Measurements from ENCODE around the gene KRT82.

The KRT82 gene

DNA sequence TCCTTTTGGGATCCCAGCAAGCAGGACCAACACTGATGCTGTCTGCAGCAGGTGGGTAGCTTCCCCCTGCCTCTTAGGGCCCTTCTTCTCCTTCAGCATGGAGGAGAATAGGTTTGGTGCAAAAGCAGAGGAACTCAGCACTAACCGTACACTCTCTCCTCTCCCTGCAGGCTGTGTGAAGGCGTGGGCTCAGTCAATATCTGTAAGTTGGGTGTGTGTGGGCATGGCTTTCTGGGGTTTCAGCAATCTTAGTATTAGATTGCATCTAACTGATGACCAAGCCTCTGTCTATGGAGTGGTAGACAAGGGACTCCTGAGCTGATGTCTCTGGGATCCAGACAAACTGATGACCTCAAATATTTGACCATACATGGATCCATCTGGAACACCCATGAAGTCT lies 53.2 kb downstream of the KRT82 start:
- Histone ChIP-seq H3K14ac (ENCODE audit: low read length) (no peak overlapping the region), H2BK12ac (ENCODE audit: low read length) (no peak overlapping the region), H2AFZ (ENCODE audit: insufficient read depth, low read length, poor library complexity) (no peak overlapping the region), H3K4me1 (ENCODE audit: control insufficient read depth in 1 of 2, insufficient read depth in 2 of 2, low read length in 2 of 2) (no peaks in the 10 kb centered on the region), H2AK5ac (ENCODE audit: low read length) (no peak overlapping the region), H3K9ac (ENCODE audit: low read length) (no peak overlapping the region), H3K4ac (ENCODE audit: low read depth, low read length) (no peak overlapping the region), H3K23ac (ENCODE audit: low read length) (no peak overlapping the region), H3K27me3 (ENCODE audit: insufficient read depth, low read length) (no peaks in the 10 kb centered on the region), H3K79me2 (ENCODE audit: control insufficient read depth, insufficient read depth, low read length, poor library complexity) (no peaks in the 10 kb centered on the region), H3K36me3 (ENCODE audit: control insufficient read depth in 1 of 2, insufficient read depth in 2 of 2, low read length in 2 of 2) (no peaks in the 10 kb centered on the region), H4K91ac (ENCODE audit: low read depth, low read length) (no peak overlapping the region), H4K12ac (ENCODE audit: low read depth, low read length) (no peak overlapping the region), H3K4me2 (ENCODE audit: low read length) (no peak overlapping the region), H3K18ac (ENCODE audit: low read length) (no peak overlapping the region), H4K8ac (ENCODE audit: low read depth, low read length) (no peak overlapping the region), H3K27ac (ENCODE audit: low read depth, low read length) (no peak overlapping the region), H2BK5ac (ENCODE audit: low read depth, low read length, poor library complexity) (no peak overlapping the region), H3K79me1 (ENCODE audit: low read length) (no peaks in the 10 kb centered on the region), H2BK120ac (ENCODE audit: insufficient read depth, low read length, poor library complexity) (no peak overlapping the region), H3K4me3 (ENCODE audit: low read depth, low read length) (no peak overlapping the region), H3K9me3 (ENCODE audit: insufficient read depth, low read depth, low read length) (peaks cover 4% of the 10 kb centered on the region)
- WGBS (ENCODE audit: extremely low coverage, insufficient coverage, insufficient read length): no CpG with 5 or more reads among the region's 2 CpGs
- no peak for DNase-seq

- no peak for DNase-seq
- H4K91ac ChIP-seq (ENCODE audit: low read depth, low read length): no peak overlapping the region
- H3K18ac ChIP-seq (ENCODE audit: low read length): no peak overlapping the region
- H3K36me3 ChIP-seq (ENCODE audit: control insufficient read depth in 1 of 2, insufficient read depth in 2 of 2, low read length in 2 of 2): no peaks in the 10 kb centered on the region
- no peaks in the 10 kb centered on the region for H3K79me1 ChIP-seq (ENCODE audit: low read length)
- no peak overlapping the region for H3K27ac ChIP-seq (ENCODE audit: low read depth, low read length)
- no peaks in the 10 kb centered on the region for H3K79me2 ChIP-seq (ENCODE audit: control insufficient read depth, insufficient read depth, low read length, poor library complexity)
- H2BK5ac ChIP-seq (ENCODE audit: low read depth, low read length, poor library complexity): no peak overlapping the region
- no peak overlapping the region for H3K14ac ChIP-seq (ENCODE audit: low read length)
- H3K4ac ChIP-seq (ENCODE audit: low read depth, low read length): no peak overlapping the region
- no peak overlapping the region for H3K4me2 ChIP-seq (ENCODE audit: low read length)
- no peak overlapping the region for H2BK120ac ChIP-seq (ENCODE audit: insufficient read depth, low read length, poor library complexity)
- no peak overlapping the region for H2AFZ ChIP-seq (ENCODE audit: insufficient read depth, low read length, poor library complexity)
- no peak overlapping the region for H2BK12ac ChIP-seq (ENCODE audit: low read length)
- H4K12ac ChIP-seq (ENCODE audit: low read depth, low read length): no peak overlapping the region
- H3K9ac ChIP-seq (ENCODE audit: low read length): no peak overlapping the region
- WGBS (ENCODE audit: extremely low coverage, insufficient coverage, insufficient read length): no CpG with 5 or more reads among the region's 9 CpGs
- H2AK5ac ChIP-seq (ENCODE audit: low read length): no peak overlapping the region
- H3K23ac ChIP-seq (ENCODE audit: low read length): no peak overlapping the region
- no peaks in the 10 kb centered on the region for H3K27me3 ChIP-seq (ENCODE audit: insufficient read depth, low read length)
- H3K9me3 ChIP-seq (ENCODE audit: insufficient read depth, low read depth, low read length): peaks cover 4% of the 10 kb centered on the region
- peaks cover 6% of the 10 kb centered on the region in 2 experiments for H3K4me1 ChIP-seq (ENCODE audit: control insufficient read depth in 1 of 2, insufficient read depth in 2 of 2, low read length in 2 of 2)
- no peak overlapping the region for H4K8ac ChIP-seq (ENCODE audit: low read depth, low read length)
- no peak overlapping the region for H3K4me3 ChIP-seq (ENCODE audit: low read depth, low read length)
Observed at GRCh38 chr12:52351196-52352059, 54.7 kb downstream of the KRT82 start.

DNA sequence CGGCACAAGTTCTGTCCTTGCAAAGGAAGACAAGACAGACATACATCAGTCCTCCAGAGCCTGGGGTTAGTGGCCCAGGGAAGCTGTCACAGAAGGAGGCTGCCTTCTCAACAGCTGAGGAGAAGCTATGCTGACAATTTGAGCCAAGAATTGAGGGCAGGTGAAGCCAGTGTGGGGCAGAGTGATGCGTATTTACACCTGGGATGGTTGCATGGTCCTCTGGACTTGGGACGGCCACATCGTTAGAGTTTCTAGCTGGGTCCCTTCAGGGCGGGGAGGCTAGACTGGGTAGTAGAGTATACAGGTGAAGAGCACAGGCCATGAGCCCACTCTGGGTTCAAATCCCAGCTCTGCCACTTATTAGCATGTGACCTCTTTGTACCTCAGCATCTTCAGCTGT lies 55.3 kb downstream of the KRT82 start:
- Histone ChIP-seq H4K12ac (ENCODE audit: low read depth, low read length) (no peak overlapping the region), H2BK12ac (ENCODE audit: low read length) (no peak overlapping the region), H3K36me3 (ENCODE audit: control insufficient read depth in 1 of 2, insufficient read depth in 2 of 2, low read length in 2 of 2) (no peaks in the 10 kb centered on the region), H3K4ac (ENCODE audit: low read depth, low read length) (no peak overlapping the region), H2AK5ac (ENCODE audit: low read length) (no peak overlapping the region), H3K4me2 (ENCODE audit: low read length) (no peak overlapping the region), H3K9me3 (ENCODE audit: insufficient read depth, low read depth, low read length) (peaks cover 4% of the 10 kb centered on the region), H3K27me3 (ENCODE audit: insufficient read depth, low read length) (no peaks in the 10 kb centered on the region), H2AFZ (ENCODE audit: insufficient read depth, low read length, poor library complexity) (no peak overlapping the region), H3K79me1 (ENCODE audit: low read length) (no peaks in the 10 kb centered on the region), H3K79me2 (ENCODE audit: control insufficient read depth, insufficient read depth, low read length, poor library complexity) (no peaks in the 10 kb centered on the region), H3K23ac (ENCODE audit: low read length) (no peak overlapping the region), H3K27ac (ENCODE audit: low read depth, low read length) (no peak overlapping the region), H2BK120ac (ENCODE audit: insufficient read depth, low read length, poor library complexity) (no peak overlapping the region), H4K91ac (ENCODE audit: low read depth, low read length) (no peak overlapping the region), H3K9ac (ENCODE audit: low read length) (no peak overlapping the region), H3K18ac (ENCODE audit: low read length) (no peak overlapping the region), H4K8ac (ENCODE audit: low read depth, low read length) (no peak overlapping the region), H3K4me3 (ENCODE audit: low read depth, low read length) (no peak overlapping the region), H3K4me1 (ENCODE audit: control insufficient read depth in 1 of 2, insufficient read depth in 2 of 2, low read length in 2 of 2) (peaks cover 10 to 11% of the 10 kb centered on the region in 2 experiments), H3K14ac (ENCODE audit: low read length) (no peak overlapping the region), H2BK5ac (ENCODE audit: low read depth, low read length, poor library complexity) (no peak overlapping the region)
- WGBS (ENCODE audit: extremely low coverage, insufficient coverage, insufficient read length): no CpG with 5 or more reads among the region's 5 CpGs
- no peak for DNase-seq

- Histone ChIP-seq H3K36me3 (ENCODE audit: control insufficient read depth in 1 of 2, insufficient read depth in 2 of 2, low read length in 2 of 2) (no peaks in the 10 kb centered on the region), H2AK5ac (ENCODE audit: low read length) (no peak overlapping the region), H3K79me1 (ENCODE audit: low read length) (no peaks in the 10 kb centered on the region), H3K4me1 (ENCODE audit: control insufficient read depth in 1 of 2, insufficient read depth in 2 of 2, low read length in 2 of 2) (peaks cover 10 to 11% of the 10 kb centered on the region in 2 experiments), H2AFZ (ENCODE audit: insufficient read depth, low read length, poor library complexity) (no peak overlapping the region), H2BK120ac (ENCODE audit: insufficient read depth, low read length, poor library complexity) (no peak overlapping the region), H2BK5ac (ENCODE audit: low read depth, low read length, poor library complexity) (no peak overlapping the region), H3K9ac (ENCODE audit: low read length) (no peak overlapping the region), H3K18ac (ENCODE audit: low read length) (no peak overlapping the region), H3K4me2 (ENCODE audit: low read length) (no peak overlapping the region), H2BK12ac (ENCODE audit: low read length) (no peak overlapping the region), H3K27ac (ENCODE audit: low read depth, low read length) (no peak overlapping the region), H3K4me3 (ENCODE audit: low read depth, low read length) (no peak overlapping the region), H4K8ac (ENCODE audit: low read depth, low read length) (no peak overlapping the region), H3K23ac (ENCODE audit: low read length) (no peak overlapping the region), H4K12ac (ENCODE audit: low read depth, low read length) (no peak overlapping the region), H3K9me3 (ENCODE audit: insufficient read depth, low read depth, low read length) (peaks cover 4% of the 10 kb centered on the region), H3K14ac (ENCODE audit: low read length) (no peak overlapping the region), H3K27me3 (ENCODE audit: insufficient read depth, low read length) (no peaks in the 10 kb centered on the region), H3K79me2 (ENCODE audit: control insufficient read depth, insufficient read depth, low read length, poor library complexity) (no peaks in the 10 kb centered on the region), H4K91ac (ENCODE audit: low read depth, low read length) (no peak overlapping the region), H3K4ac (ENCODE audit: low read depth, low read length) (no peak overlapping the region)
- no peak for DNase-seq
- WGBS (ENCODE audit: extremely low coverage, insufficient coverage, insufficient read length): no CpG with 5 or more reads among the region's 8 CpGs
Observed at GRCh38 chr12:52350021-52350620, 56.0 kb downstream of the KRT82 start.

All from trophoblast cell (in vitro differentiated cells and primary cell).